HG03460 (cell line): ENCODE data around the gene LYPD1.

Source experiments
- ATAC-seq: cut with Tn5 transposase; IDR thresholded peaks from one replicate; pipeline ENCODE4 v1.9.1; 2021; ENCODE audit not compliant: unreplicated experiment

The LYPD1 gene

DNA sequence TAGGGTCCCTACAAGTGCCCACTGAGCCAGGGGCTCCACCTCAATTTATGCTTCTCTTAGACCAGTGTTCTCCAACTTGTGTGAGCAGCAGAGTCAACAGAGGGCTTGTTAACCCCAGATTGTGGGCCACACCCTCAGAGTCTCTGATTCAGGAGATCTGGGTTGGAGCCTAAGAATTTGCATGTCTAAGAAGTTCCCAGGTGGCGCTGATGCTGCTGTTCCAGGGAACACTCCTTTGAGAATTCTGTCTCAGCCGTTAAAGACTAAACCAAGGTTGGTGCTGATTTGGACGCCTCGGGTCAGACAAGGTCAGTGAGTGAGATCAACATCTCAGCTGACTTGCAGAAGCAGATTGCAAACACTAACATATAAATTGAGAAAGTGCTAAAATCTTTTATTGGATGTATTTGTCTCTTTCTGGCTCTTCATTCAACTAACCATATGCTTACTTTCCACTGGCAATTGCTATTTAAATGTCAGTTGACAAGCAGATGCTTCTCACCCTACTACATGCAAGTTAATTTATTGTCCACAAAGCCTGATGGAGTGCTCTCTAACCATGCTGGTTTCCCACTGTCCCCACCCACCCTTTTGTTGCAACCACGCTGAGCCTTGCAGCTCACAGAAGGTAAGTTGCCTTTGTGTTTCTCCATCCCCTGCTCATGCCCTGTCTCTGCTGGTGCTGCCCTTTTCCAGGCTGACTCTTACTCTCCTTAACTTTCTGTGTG, 31.5 kb downstream of the LYPD1 start:
- ATAC-seq = no peak

DNA sequence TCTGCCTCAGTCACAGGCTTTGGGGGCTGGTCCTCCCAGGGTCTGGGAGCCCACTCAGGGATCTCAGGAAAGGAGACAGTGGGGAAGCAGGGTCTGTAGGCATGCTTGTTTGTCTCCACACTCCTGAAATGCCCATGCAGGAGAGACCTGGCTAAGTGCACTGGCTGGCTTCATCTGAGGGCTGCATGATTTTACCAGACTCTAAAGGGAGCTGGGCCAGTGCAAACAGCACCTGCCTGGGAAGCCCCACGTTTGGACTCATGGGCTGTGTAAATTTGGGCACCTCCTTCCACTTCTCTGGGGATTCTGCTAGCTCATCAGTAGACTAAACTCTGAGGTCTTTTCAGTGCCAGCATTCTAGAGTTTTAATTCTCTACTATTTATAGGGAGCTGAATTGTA, 33.7 kb downstream of the LYPD1 start:
- ATAC-seq = no peak

DNA sequence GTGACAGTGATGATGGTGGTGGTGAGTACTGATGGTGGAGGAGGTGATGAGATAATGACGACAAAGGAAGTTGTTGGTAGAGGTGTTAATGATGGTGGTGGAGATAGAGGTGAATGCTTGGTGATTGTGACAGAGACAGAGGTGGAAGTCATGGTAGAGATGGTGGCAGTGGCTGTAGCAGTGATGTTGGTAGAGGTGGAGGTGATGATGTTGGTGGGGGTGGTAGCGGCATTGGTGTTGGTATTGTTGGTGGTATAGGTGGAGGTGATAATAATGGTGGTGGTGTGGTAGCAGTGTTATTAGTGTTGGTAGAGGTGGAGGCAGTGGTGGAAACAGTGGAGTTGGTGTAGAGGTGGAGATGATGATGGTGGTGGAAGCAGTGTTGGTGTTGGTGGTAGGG, 36.4 kb downstream of the LYPD1 start:
- ATAC-seq = no peak

DNA sequence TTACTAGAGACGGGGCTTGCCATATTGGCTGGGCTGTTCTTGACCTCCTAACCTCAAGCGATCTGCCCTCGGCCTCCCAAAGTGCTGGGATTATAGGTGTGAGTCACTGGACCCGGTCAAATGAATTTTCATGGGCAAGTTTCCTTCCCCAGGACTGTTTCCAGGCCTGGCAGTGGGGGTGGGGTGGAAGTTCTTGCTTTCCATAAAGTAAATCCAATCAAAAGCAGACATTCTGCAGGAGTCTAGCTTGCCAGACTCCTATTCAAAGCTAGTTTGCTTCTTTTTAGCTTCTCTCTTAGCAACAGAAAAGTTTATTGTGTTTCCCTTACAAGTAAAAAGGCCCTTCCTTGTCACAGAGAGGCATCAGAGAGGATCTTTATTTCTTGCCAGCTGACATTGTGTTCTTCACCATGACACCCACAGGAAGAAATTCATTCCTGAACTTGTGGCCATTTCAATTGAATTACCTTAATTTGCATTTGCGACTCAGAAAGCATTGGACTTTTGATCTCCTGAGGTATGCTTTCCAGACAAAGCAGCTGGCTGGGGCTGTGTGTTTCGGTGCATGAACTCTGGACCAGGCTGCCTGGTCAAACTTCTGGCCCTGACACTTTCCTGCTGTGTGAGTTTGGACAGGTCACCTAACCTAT, 37.9 kb downstream of the LYPD1 start:
- no peak for ATAC-seq

GRCh38 chr2:132627536-132627935, 42.5 kb downstream of the LYPD1 start:
- ATAC-seq = no peak

GRCh38 chr2:132623096-132623839, 46.7 kb downstream of the LYPD1 start:
- no peak for ATAC-seq

- no peak for ATAC-seq
Observed at GRCh38 chr2:132621131-132621875, 48.7 kb downstream of the LYPD1 start.

GRCh38 chr2:132620115-132620514, 49.9 kb downstream of the LYPD1 start:
- ATAC-seq = no peak

DNA sequence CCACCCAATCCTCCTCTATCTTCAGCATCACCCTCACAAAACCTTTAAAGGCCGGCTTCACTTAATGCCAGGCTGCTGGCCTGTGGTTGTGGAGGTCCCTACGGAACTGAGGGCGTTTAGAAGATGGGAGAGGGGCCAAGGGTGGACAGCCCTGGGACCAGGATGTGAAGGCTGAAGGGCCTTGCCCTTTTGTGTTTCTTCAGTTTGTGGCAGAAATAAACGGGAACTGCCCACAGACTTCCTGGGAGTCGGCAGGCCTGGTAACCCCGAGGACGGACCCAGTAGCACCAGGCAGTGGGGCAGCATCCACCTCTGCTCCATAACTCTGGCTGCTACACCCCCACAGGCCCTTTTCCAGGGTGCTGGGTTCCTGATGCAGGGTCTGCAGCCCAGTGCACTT, 51.3 kb downstream of the LYPD1 start:
- no peak for ATAC-seq

DNA sequence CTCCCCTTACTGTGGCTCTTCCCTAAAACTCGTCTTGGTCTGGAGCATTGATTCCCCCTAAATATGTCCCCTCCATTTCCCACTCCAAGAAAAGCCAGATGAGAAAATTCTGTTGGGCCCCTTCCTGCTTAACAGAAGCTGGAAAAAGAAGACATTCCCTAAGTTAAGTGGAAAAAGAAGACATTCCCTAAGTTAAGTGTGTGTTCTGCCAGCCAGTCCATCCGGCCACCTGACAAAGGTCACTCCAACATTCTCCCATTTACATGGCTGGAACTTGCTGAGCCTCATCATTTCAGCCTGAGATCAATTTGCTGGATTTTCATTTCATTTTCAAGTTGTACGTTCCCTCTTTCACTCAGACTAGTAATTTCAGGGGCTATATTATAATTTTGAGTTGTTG, 52.0 kb downstream of the LYPD1 start:
- ATAC-seq = no peak

GRCh38 chr2:132615329-132616085, 54.5 kb downstream of the LYPD1 start:
- ATAC-seq = no peak

DNA sequence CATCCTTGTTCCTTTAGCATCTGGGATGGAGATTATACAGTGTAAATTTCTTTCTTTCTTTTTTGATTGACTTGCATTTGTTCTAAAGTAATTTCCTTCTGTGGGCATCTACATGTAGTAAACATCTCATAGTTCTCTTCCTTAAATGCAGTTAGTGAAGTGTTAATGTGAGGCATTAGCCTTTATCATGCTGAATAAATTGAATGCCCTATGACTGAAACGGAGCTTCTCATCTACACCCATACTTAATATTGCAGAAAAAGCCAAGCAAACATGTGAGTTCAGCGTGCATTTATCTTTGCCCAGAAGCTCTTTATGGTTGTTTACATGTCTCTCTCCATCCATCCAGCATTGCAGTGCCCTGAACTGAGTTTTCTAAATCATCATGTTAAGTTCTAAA, 58.3 kb downstream of the LYPD1 start:
- ATAC-seq = no peak

GRCh38 chr2:132609101-132609890, 60.7 kb downstream of the LYPD1 start:
- ATAC-seq = no peak

- no peak for ATAC-seq
Observed at GRCh38 chr2:132608311-132608710, 61.7 kb downstream of the LYPD1 start.

DNA sequence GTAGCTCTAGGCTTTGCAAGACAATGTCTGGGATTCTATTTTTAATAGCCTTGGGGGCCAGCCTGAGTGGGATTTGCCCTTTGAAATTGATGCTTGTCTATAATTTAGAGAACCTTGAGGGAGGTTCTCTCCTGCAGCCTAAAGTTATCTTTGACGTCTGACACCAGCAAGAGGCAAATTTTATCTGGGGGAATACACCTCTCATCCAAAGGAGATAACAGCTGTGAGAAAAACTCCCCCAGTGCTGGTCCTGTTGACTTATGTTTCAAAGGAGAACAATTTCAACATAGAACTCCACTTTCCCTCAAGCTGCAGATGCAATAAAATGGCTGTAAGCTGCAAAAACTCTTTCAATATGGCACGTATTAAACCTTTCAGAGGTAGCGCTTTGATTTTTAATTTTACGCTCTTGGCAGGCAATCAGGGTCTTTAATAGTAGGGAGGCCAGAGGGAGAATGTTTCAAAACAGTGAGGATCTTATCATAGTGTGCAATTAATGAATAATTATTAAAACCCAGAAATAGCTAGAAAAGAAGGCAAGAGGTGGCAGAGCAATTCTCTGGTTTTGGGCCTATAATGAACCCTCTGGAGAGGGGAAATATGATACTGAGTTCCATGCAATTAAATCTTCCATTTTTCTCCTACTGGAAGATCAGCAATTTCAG, 62.4 kb downstream of the LYPD1 start:
- ATAC-seq = no peak

DNA sequence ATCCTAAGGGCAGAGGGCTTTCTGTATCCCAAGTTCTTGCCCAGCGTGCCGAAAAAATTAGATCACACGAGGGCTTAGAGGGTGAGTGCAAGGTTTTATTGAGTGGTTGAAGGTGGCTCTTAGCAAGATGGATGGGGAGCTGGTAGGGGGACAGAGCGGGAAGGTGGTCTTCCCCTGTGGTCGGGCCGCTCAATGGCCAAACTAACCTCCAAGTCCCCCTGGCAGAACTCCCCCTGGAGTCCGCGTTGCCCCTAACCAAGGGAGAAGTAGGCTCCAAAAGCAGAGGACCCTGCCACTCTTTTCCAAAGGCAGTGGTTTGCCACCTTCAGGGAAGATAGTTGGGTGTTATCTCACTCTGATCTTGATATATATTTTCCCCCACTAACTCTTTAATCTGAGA, 63.4 kb downstream of the LYPD1 start:
- ATAC-seq = no peak

GRCh38 chr2:132605236-132606180, 64.5 kb downstream of the LYPD1 start:
- no peak for ATAC-seq

GRCh38 chr2:132604561-132604960, 65.4 kb downstream of the LYPD1 start:
- ATAC-seq = no peak
